Measurements from ENCODE around the gene SLC31A1.
"Not testable (repeated sequence)": the region's sequence is repeated elsewhere in the genome, so short reads cannot be mapped to it uniquely, and the experiment has no call there.

The SLC31A1 gene

DNA sequence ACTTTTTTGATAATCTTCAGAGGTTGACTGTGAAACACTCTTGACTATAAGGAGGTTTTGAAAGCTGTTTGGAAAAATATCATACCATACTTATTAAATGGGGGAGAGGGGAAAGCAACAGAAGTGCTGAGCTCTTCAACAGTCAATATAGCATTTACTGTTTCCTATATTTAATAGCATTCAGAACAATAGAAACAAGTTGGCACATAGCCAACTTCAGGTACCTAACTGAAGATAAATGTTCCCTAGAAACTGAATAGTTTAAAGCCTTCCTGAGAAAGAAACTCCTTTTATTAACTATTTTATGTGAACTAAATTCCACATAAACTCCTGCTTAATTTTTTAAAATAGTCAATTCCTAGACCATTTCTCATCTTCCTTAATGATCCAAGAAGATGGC, 26.3 kb downstream of the SLC31A1 start:
- no peaks in the 10 kb centered on the region for H3K36me3 ChIP-seq (ENCODE audit: control insufficient read depth, insufficient read depth, low read length)
- no peak overlapping the region for H3K4me3 ChIP-seq (ENCODE audit: low read length)
- H3K9ac ChIP-seq (ENCODE audit: low read length) = no peak overlapping the region
- H3K27me3 ChIP-seq (ENCODE audit: control insufficient read depth, insufficient read depth, low read length) = no peaks in the 10 kb centered on the region
- no peaks in the 10 kb centered on the region for H3K4me1 ChIP-seq (ENCODE audit: control insufficient read depth, insufficient read depth, low read length)
- no peaks in the 10 kb centered on the region for H3K9me3 ChIP-seq (ENCODE audit: control insufficient read depth, low read length)

DNA sequence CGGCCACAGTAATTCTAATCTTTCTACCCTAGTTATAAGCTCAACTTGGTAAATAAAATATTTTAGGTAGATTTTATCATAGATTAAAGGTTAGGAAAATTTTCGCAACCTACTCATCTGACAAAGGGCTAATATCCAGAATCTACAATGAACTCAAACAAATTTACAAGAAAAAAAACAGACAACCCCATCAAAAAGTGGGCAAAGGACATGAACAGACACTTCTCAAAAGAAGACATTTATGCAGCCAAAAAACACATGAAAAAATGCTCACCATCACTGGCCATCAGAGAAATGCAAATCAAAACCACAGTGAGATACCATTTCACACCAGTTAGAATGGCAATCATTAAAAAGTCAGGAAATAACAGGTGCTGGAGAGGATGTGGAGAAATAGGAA, 28.3 kb downstream of the SLC31A1 start:
- H3K4me1 ChIP-seq (ENCODE audit: control insufficient read depth, insufficient read depth, low read length); H3K36me3 ChIP-seq (ENCODE audit: control insufficient read depth, insufficient read depth, low read length): not testable (repeated sequence)

DNA sequence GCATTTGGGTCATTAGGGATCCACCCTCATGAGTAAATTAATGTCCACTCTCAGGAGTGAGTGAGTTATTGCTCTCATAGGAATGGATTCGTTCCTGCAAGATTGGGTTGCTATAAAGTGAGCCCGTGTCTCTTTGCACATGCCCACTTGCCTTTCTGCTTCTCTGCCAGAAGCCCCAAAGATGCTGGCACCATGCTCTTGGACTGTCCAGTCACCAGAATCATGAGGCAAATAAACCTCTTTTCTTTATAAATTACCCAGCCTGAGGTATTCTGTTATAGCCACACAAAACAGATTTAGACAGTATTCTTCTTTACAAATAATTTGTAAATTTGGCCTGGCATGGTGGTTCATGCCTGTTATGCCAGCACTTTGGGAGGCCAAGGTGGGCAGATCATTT, 29.5 kb downstream of the SLC31A1 start:
- H3K27me3 ChIP-seq (ENCODE audit: control insufficient read depth, insufficient read depth, low read length) = no peaks in the 10 kb centered on the region
- no peaks in the 10 kb centered on the region for H3K36me3 ChIP-seq (ENCODE audit: control insufficient read depth, insufficient read depth, low read length)
- H3K4me3 ChIP-seq (ENCODE audit: low read length) = no peak overlapping the region
- no peaks in the 10 kb centered on the region for H3K4me1 ChIP-seq (ENCODE audit: control insufficient read depth, insufficient read depth, low read length)
- no peaks in the 10 kb centered on the region for H3K9me3 ChIP-seq (ENCODE audit: control insufficient read depth, low read length)
- H3K9ac ChIP-seq (ENCODE audit: low read length) = no peak overlapping the region

More for the DNA sequence above, 28.3 kb downstream of the SLC31A1 start:
- not testable (repeated sequence) for H3K27me3 ChIP-seq (ENCODE audit: control insufficient read depth, insufficient read depth, low read length); H3K4me3 ChIP-seq (ENCODE audit: low read length); H3K9me3 ChIP-seq (ENCODE audit: control insufficient read depth, low read length); H3K9ac ChIP-seq (ENCODE audit: low read length)

DNA sequence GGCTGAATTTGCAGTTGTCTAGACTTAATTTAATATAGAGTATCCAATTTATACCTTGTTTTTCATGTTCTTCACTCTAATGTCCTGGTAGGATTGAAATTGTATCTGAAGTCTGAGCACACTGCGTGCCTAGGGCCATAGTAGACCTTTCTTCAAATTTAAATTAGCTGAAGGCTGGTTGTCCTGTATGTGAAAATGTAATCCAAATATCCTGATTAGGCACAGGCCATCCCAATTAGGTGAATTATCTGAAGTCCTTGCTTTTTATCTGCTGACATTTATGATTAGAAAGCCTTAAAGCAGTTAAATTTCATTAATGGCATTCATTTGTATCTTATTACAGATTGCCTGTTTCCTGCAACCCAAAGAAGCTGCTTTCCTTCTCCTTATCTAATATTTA, 33.6 kb downstream of the SLC31A1 start:
- Histone ChIP-seq H3K27me3 (ENCODE audit: control insufficient read depth, insufficient read depth, low read length) (no peaks in the 10 kb centered on the region), H3K4me1 (ENCODE audit: control insufficient read depth, insufficient read depth, low read length) (peaks cover 4% of the 10 kb centered on the region), H3K4me3 (ENCODE audit: low read length) (no peak overlapping the region), H3K9ac (ENCODE audit: low read length) (no peak overlapping the region), H3K36me3 (ENCODE audit: control insufficient read depth, insufficient read depth, low read length) (no peaks in the 10 kb centered on the region), H3K9me3 (ENCODE audit: control insufficient read depth, low read length) (no peaks in the 10 kb centered on the region)

DNA sequence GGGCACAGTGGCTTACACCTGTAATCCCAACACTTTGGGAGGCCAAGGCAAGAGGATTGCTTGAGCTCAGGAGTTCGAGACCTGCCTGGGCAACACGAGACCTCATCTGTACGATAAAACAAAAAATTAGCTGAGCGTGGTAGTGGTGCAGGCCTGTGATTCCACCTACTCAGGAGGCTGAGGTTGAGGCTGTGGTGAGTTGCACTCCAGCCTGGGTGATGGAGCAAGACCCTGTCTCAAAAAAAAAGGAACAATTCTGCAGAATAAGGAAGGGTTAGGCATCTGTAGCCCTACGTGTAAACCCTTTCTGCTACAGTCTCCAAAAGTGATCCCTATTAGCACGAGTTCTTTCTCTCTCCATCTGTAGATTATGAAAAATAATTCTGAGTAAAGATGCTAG, 34.1 kb downstream of the SLC31A1 start:
- Histone ChIP-seq H3K9ac (ENCODE audit: low read length) (no peak overlapping the region), H3K9me3 (ENCODE audit: control insufficient read depth, low read length) (no peaks in the 10 kb centered on the region), H3K27me3 (ENCODE audit: control insufficient read depth, insufficient read depth, low read length) (no peaks in the 10 kb centered on the region), H3K4me3 (ENCODE audit: low read length) (no peak overlapping the region), H3K4me1 (ENCODE audit: control insufficient read depth, insufficient read depth, low read length) (peaks cover 4% of the 10 kb centered on the region), H3K36me3 (ENCODE audit: control insufficient read depth, insufficient read depth, low read length) (no peaks in the 10 kb centered on the region)

DNA sequence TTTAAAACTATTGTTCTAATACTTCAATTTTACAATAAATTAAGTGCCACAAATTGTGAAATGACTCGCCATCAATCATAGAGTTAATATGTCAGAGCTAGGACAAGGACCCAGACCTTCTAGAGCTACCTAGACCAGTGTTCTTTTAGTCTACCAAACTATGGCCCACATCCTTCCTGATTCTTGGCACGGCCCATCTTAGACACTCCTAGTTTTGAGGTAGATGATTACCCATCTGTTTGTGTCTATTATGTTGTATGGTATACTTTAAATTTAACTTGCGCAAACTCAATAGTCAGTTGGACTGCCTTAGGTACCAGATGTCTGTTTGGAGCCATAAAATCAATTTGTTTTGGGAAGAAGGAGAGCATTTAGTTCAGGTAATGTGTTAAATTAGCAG, 36.5 kb downstream of the SLC31A1 start:
- Histone ChIP-seq H3K27me3 (ENCODE audit: control insufficient read depth, insufficient read depth, low read length) (no peaks in the 10 kb centered on the region), H3K4me1 (ENCODE audit: control insufficient read depth, insufficient read depth, low read length) (peaks cover 4% of the 10 kb centered on the region), H3K4me3 (ENCODE audit: low read length) (no peak overlapping the region), H3K36me3 (ENCODE audit: control insufficient read depth, insufficient read depth, low read length) (no peaks in the 10 kb centered on the region), H3K9ac (ENCODE audit: low read length) (no peak overlapping the region), H3K9me3 (ENCODE audit: control insufficient read depth, low read length) (no peaks in the 10 kb centered on the region)

DNA sequence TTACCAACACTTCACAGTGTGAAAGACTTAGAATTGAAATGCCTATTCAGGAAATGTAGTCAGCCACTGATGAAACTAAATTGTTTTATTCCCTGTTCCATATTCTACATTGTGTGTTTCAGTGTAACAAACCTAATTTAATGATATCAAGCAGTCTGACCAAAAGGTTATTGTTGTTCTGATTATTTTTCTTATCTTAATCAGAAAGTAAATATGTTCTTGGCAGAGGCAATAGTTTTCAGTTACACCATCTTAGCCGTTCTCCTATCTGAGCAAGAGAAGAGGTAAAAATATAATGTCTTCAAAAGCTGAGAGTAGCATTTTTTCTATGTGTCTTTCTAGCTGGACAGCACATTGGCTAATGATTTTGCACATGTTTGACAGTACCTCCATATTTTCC, 36.9 kb downstream of the SLC31A1 start:
- H3K27me3 ChIP-seq (ENCODE audit: control insufficient read depth, insufficient read depth, low read length) = no peaks in the 10 kb centered on the region
- no peaks in the 10 kb centered on the region for H3K9me3 ChIP-seq (ENCODE audit: control insufficient read depth, low read length)
- H3K4me3 ChIP-seq (ENCODE audit: low read length) = no peak overlapping the region
- H3K36me3 ChIP-seq (ENCODE audit: control insufficient read depth, insufficient read depth, low read length) = no peaks in the 10 kb centered on the region
- peaks cover 4% of the 10 kb centered on the region for H3K4me1 ChIP-seq (ENCODE audit: control insufficient read depth, insufficient read depth, low read length)
- H3K9ac ChIP-seq (ENCODE audit: low read length) = no peak overlapping the region

DNA sequence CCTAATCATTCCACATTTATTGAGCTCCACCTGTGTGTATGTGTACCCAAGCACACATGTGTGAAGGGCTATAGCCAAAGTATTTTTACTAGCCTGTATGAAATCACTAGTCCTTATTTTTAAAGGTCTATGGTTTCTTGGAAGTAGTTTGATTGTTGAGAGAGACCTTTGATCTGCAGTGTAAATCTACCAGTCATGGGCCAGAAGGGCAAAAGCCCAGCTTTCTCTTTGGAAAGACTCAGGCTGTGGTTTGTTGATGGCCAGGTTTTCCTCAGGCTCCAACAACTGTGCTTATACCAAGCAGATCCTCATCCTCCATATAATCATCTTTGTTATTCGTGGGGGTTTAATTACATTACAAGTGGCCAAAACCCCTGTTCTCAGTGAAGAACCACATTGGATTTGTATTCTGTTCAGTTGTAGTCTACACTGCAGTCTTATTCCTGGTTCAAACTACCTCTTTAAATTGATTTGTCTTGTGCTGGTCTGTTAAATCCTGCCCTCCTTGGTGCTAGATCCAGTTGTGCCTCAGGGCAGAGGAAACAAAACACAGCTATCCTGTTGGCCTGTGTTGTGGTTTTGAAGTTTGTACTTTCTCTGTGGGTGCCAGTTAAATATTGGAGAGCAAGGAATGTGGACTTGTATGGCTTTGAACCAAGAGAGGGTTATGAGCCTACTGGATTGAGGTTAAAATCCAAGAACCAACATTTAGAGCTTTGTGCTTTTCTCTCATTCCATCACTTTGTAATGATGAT, 40.8 kb downstream of the SLC31A1 start:
- H3K27me3 ChIP-seq (ENCODE audit: control insufficient read depth, insufficient read depth, low read length) = no peaks in the 10 kb centered on the region
- no peaks in the 10 kb centered on the region for H3K9me3 ChIP-seq (ENCODE audit: control insufficient read depth, low read length)
- peaks cover 4% of the 10 kb centered on the region for H3K4me1 ChIP-seq (ENCODE audit: control insufficient read depth, insufficient read depth, low read length)
- H3K36me3 ChIP-seq (ENCODE audit: control insufficient read depth, insufficient read depth, low read length) = no peaks in the 10 kb centered on the region
- no peak overlapping the region for H3K4me3 ChIP-seq (ENCODE audit: low read length)
- no peak overlapping the region for H3K9ac ChIP-seq (ENCODE audit: low read length)

DNA sequence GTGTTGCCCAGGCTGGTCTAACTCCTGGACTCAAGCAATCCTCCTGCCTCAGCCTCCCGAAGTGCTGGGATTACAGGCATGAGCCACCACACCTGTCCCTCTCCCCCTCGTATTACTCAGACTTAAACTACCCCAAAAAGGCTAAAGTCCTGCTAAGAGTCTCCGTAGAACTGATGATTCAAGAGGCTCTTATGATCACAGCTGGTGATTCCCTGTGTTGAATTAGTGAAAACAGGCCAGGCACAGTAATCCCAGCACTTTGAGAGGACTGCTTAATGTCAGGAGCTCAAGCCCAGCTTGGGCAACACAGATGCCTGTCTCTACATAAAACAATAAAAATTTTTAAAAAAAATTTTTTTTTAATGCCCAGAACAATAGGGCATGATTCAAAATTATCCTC, 44.8 kb downstream of the SLC31A1 start:
- H3K36me3 ChIP-seq (ENCODE audit: control insufficient read depth, insufficient read depth, low read length) = peaks cover 3% of the 10 kb centered on the region
- H3K4me1 ChIP-seq (ENCODE audit: control insufficient read depth, insufficient read depth, low read length) = no peaks in the 10 kb centered on the region
- H3K9me3 ChIP-seq (ENCODE audit: control insufficient read depth, low read length) = no peaks in the 10 kb centered on the region
- no peaks in the 10 kb centered on the region for H3K27me3 ChIP-seq (ENCODE audit: control insufficient read depth, insufficient read depth, low read length)
- no peak overlapping the region for H3K9ac ChIP-seq (ENCODE audit: low read length)
- no peak overlapping the region for H3K4me3 ChIP-seq (ENCODE audit: low read length)

DNA sequence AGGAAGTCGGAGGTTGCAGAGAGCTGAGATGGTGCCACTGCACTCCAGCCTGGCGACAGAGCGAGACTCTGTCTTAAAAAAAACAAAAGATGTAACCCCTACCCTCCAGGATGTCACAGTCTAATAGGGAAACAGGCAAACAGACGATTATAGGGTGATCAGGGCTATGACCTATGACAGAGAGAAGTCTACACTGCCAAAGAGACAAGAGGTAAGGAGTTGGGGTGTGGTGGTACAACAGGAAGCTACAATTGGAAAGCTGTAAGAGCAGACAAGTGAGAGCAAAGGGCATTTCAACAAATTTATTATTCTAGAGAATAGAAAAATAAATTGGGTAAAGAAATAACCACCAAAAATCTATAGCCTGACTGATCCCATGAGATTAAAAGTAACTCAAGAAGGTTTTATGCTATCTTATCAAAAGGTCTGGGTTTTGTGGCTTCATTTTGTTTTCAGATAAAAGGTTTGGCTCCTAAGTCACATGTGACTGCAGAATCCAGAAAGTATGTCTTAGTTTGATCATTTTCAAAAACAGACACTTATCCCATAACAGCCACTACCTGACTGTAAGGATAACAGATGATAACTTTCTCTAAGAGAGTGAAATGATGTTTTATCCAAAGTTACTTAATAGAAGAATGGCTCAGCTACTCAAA, 46.7 kb downstream of the SLC31A1 start:
- H3K4me3 ChIP-seq (ENCODE audit: low read length) = no peak overlapping the region
- H3K36me3 ChIP-seq (ENCODE audit: control insufficient read depth, insufficient read depth, low read length) = peaks cover 3% of the 10 kb centered on the region
- H3K9ac ChIP-seq (ENCODE audit: low read length) = no peak overlapping the region
- H3K27me3 ChIP-seq (ENCODE audit: control insufficient read depth, insufficient read depth, low read length) = no peaks in the 10 kb centered on the region
- H3K9me3 ChIP-seq (ENCODE audit: control insufficient read depth, low read length) = no peaks in the 10 kb centered on the region
- no peaks in the 10 kb centered on the region for H3K4me1 ChIP-seq (ENCODE audit: control insufficient read depth, insufficient read depth, low read length)

DNA sequence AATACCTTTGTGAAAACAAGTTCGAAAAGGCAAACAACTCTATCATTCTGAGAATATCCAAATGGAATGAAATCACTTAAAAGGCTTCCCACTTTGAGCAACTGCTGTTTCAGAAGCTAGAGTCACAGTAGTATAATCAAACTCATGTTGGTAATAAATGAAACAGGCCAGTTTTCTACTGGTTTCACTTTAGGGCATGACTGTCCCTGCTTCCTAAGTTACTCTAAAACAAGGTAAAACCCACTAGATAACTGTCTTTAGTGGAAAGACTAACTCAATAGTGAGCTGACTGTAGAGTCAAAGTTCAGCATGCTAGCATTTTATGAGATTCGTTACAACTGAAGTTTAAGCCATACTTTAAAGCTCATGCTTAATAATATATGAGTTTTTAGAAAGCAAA, 48.0 kb downstream of the SLC31A1 start:
- Histone ChIP-seq H3K4me1 (ENCODE audit: control insufficient read depth, insufficient read depth, low read length) (no peaks in the 10 kb centered on the region), H3K9ac (ENCODE audit: low read length) (no peak overlapping the region), H3K4me3 (ENCODE audit: low read length) (no peak overlapping the region), H3K36me3 (ENCODE audit: control insufficient read depth, insufficient read depth, low read length) (peaks cover 3% of the 10 kb centered on the region), H3K9me3 (ENCODE audit: control insufficient read depth, low read length) (no peaks in the 10 kb centered on the region), H3K27me3 (ENCODE audit: control insufficient read depth, insufficient read depth, low read length) (no peaks in the 10 kb centered on the region)

DNA sequence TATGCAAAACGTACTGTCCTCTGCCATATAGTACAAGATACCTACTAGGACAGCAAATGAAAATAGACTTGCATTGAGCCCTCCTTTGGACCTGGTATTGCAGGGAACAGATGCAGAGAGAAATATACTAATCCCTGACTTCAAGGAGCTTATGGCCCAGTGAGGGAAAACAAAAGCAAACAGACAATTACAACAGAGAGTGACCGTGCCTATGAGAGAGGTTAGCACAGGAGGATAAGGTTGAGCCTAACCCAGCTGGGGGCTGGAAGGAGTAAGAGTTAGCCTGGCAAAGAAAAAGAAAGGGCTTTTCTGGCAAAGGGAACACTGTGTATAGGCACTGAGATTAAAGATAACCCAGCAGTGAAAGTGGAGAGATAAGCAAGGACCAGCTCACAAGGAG, 48.5 kb downstream of the SLC31A1 start:
- Histone ChIP-seq H3K9ac (ENCODE audit: low read length) (no peak overlapping the region), H3K36me3 (ENCODE audit: control insufficient read depth, insufficient read depth, low read length) (peaks cover 3% of the 10 kb centered on the region)

More for the DNA sequence above, 48.5 kb downstream of the SLC31A1 start:
- H3K9me3 ChIP-seq (ENCODE audit: control insufficient read depth, low read length) = no peaks in the 10 kb centered on the region
- H3K27me3 ChIP-seq (ENCODE audit: control insufficient read depth, insufficient read depth, low read length) = no peaks in the 10 kb centered on the region
- H3K4me1 ChIP-seq (ENCODE audit: control insufficient read depth, insufficient read depth, low read length) = no peaks in the 10 kb centered on the region
- no peak overlapping the region for H3K4me3 ChIP-seq (ENCODE audit: low read length)
